Liver (tissue), 3 donors: Measurements from ENCODE around the gene RAD51B.

Source experiments
- CTCF ChIP-seq: fragments of 150-350 bp; IDR thresholded peaks from 2 replicates; pipeline ENCODE4 v1.5.1; 2017; ENCODE audit warnings: improper control_type of control experiment, low read depth, low read length; ENCODE audit not compliant: missing input control
- EGR1 ChIP-seq, 2 donors: IDR thresholded peaks; 2 replicates each; pipeline ENCODE4 v1.6.1; 2016 to 2018; ENCODE audit warnings: antibody characterized with exemption in 2 of 2, low read depth in 2 of 2
- JUND ChIP-seq, 2 donors: IDR thresholded peaks; 2 replicates each; pipeline ENCODE4 v1.6.1; 2016; ENCODE audit warnings: antibody characterized with exemption in 2 of 2
- MAX ChIP-seq: IDR thresholded peaks from 2 replicates; pipeline ENCODE4 v1.6.1; 2016; ENCODE audit warnings: antibody characterized with exemption
- RAD21 ChIP-seq, 2 donors: IDR thresholded peaks; 2 replicates each; pipeline ENCODE4 v1.6.1; 2016; ENCODE audit warnings: antibody characterized with exemption in 2 of 2, mild to moderate bottlenecking in 2 of 2
- REST ChIP-seq: IDR thresholded peaks from 2 replicates; pipeline ENCODE4 v1.6.1; 2016; ENCODE audit warnings: antibody characterized with exemption, mild to moderate bottlenecking
- SP1 ChIP-seq: IDR thresholded peaks from 2 replicates; pipeline ENCODE4 v1.6.1; 2018; ENCODE audit warnings: antibody characterized with exemption, mild to moderate bottlenecking
- TAF1 ChIP-seq: conservative IDR thresholded peaks from 2 replicates; pipeline ENCODE4 v1.6.1; 2016; ENCODE audit warnings: antibody characterized with exemption, mild to moderate bottlenecking
- YY1 ChIP-seq: IDR thresholded peaks from 2 replicates; pipeline ENCODE4 v1.6.1; 2016; ENCODE audit warnings: antibody characterized with exemption, mild to moderate bottlenecking
- ZBTB33 ChIP-seq: IDR thresholded peaks from 2 replicates; pipeline ENCODE4 v1.6.1; 2016; ENCODE audit warnings: antibody characterized with exemption
- donor health status: healthy.
- donor health status: healthy.

- TF ChIP-seq CTCF (no peak), TAF1 (no peak), MAX (no peak), JUND (IDR thresholded peaks at IDR 0.05) (no peak), SP1 (no peak), EGR1 (IDR thresholded peaks at IDR 0.05; ENCODE audit: low read depth in 2 of 2) (no peak), REST (no peak), YY1 (no peak), RAD21 (IDR thresholded peaks at IDR 0.05) (no peak), ZBTB33 (no peak)
Measured at GRCh38 chr14:68325267-68325807, 505.8 kb downstream of the RAD51B start.
